SU-DHL-6 (cell line): ENCODE results near the gene ARHGAP28.

ENCODE experiments used
- H2AFZ ChIP-seq: fragments of 200-600 bp; sonication (generic); 2 replicates; pipeline ENCODE4 v1.6.1; 2014; ENCODE audit warnings: low read depth, mild to moderate bottlenecking, moderate library complexity, mixed read lengths, antibody characterized with exemption, low read length; ENCODE audit not compliant: severe bottlenecking
- H3F3A ChIP-seq: fragments of 200-600 bp; shearing (Covaris generic); 2 replicates; pipeline ENCODE4 v1.6.0; 2016; ENCODE audit warnings: antibody characterized with exemption, mild to moderate bottlenecking; ENCODE audit not compliant: insufficient read depth
- H3K27ac ChIP-seq: fragments of 200-600 bp; sonication (generic); 2 replicates; pipeline ENCODE4 v1.5.1; 2016; ENCODE audit warnings: low read depth, mild to moderate bottlenecking, low read length, moderate library complexity, mixed read lengths
- H3K27me3 ChIP-seq: fragments of 200-600 bp; sonication (generic), shearing (Covaris generic); 2 replicates; pipeline ENCODE4 v1.6.0; 2014; ENCODE audit warnings: mild to moderate bottlenecking, low read length
- H3K36me3 ChIP-seq: fragments of 200-600 bp; sonication (generic); 2 replicates; pipeline ENCODE4 v1.6.1; 2014; ENCODE audit warnings: mild to moderate bottlenecking, low read length, mixed read lengths
- H3K4me2 ChIP-seq: fragments of 300-600, 200-600 bp; shearing (Covaris generic), sonication (generic); 2 replicates; pipeline ENCODE4 v1.6.0; 2014; ENCODE audit warnings: low read length, low read depth, mild to moderate bottlenecking; ENCODE audit not compliant: poor library complexity, severe bottlenecking
- H3K4me3 ChIP-seq: fragments of 200-600 bp; sonication (generic); 2 replicates; pipeline ENCODE4 v1.5.1; 2014; ENCODE audit warnings: antibody characterized with exemption, low read length, mild to moderate bottlenecking, mixed read lengths; ENCODE audit not compliant: insufficient read depth, poor library complexity, severe bottlenecking
- H3K79me2 ChIP-seq: fragments of 200-600 bp; sonication (generic); 2 replicates; pipeline ENCODE4 v1.6.1; 2014; ENCODE audit warnings: mild to moderate bottlenecking, low read length, moderate library complexity; ENCODE audit not compliant: insufficient read depth
- H3K9ac ChIP-seq: fragments of 200-600 bp; sonication (generic); 2 replicates; pipeline ENCODE4 v1.7.0; 2014; ENCODE audit warnings: mild to moderate bottlenecking, low read length
- H3K9me2 ChIP-seq: fragments of 200-600 bp; sonication (generic); replicated peaks from 2 replicates; pipeline ENCODE4 v1.6.1; 2014; ENCODE audit warnings: low read length; ENCODE audit not compliant: insufficient read depth
- H3K9me3 ChIP-seq: fragments of 200-600 bp; sonication (generic); 2 replicates; pipeline ENCODE4 v1.6.1; 2014; ENCODE audit warnings: low read length, mixed read lengths; ENCODE audit not compliant: insufficient read depth
- H4K20me1 ChIP-seq: fragments of 200-600 bp; sonication (generic); 2 replicates; pipeline ENCODE4 v1.6.1; 2014; ENCODE audit warnings: low read depth, mild to moderate bottlenecking, antibody characterized with exemption, low read length, moderate library complexity, mixed read lengths
- EZH2phosphoT487 ChIP-seq: fragments of 200-600 bp; sonication (generic), shearing (Covaris generic); conservative IDR thresholded peaks from 2 replicates; pipeline ENCODE4 v1.6.1; 2018; ENCODE audit warnings: mild to moderate bottlenecking, antibody characterized with exemption, low read length, moderate library complexity, mixed read lengths
- TF ChIP-seq, protein P1 (sequence below): fragments of 200-600 bp; sonication (generic); IDR thresholded peaks from one replicate; pipeline ENCODE4 v1.5.1; 2017; ENCODE audit warnings: antibody characterized with exemption, mild to moderate bottlenecking, low read length, moderate library complexity; ENCODE audit not compliant: insufficient read depth, poor library complexity, severe bottlenecking

The ARHGAP28 gene

DNA sequence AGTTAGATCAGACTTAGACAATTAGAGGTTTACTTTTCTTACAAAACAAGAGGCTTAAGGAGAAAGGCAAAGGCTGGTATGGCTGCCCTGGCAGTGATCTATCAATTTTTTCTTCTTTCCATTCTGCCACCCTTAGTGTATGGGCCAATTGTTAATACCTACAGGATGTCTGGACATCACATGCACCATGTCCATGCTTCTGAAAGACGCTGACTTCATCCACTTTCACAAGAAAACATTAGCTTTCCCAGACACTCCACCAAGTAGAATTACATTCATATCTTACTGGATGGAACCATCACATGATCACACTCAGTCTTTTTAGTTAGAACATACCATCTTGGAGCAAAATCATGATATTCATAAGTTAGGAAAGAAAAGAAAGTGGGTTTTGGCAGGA is 120.9 kb downstream of the ARHGAP28 start:
- Histone ChIP-seq H2AFZ (no peak overlapping the region), H4K20me1 (no peaks in the 10 kb centered on the region), H3K4me2 (no peak overlapping the region), H3F3A (no peaks in the 10 kb centered on the region), H3K4me3 (no peak overlapping the region), H3K9me2 (no peaks in the 10 kb centered on the region), H3K79me2 (no peaks in the 10 kb centered on the region), H3K36me3 (no peaks in the 10 kb centered on the region), H3K27ac (no peak overlapping the region), H3K27me3 (no peaks in the 10 kb centered on the region), H3K9me3 (no peaks in the 10 kb centered on the region), H3K9ac (no peak overlapping the region)
- TF ChIP-seq, protein P1, sequence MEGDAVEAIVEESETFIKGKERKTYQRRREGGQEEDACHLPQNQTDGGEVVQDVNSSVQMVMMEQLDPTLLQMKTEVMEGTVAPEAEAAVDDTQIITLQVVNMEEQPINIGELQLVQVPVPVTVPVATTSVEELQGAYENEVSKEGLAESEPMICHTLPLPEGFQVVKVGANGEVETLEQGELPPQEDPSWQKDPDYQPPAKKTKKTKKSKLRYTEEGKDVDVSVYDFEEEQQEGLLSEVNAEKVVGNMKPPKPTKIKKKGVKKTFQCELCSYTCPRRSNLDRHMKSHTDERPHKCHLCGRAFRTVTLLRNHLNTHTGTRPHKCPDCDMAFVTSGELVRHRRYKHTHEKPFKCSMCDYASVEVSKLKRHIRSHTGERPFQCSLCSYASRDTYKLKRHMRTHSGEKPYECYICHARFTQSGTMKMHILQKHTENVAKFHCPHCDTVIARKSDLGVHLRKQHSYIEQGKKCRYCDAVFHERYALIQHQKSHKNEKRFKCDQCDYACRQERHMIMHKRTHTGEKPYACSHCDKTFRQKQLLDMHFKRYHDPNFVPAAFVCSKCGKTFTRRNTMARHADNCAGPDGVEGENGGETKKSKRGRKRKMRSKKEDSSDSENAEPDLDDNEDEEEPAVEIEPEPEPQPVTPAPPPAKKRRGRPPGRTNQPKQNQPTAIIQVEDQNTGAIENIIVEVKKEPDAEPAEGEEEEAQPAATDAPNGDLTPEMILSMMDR, result no peak
- no peak for TF ChIP-seq EZH2phosphoT487

DNA sequence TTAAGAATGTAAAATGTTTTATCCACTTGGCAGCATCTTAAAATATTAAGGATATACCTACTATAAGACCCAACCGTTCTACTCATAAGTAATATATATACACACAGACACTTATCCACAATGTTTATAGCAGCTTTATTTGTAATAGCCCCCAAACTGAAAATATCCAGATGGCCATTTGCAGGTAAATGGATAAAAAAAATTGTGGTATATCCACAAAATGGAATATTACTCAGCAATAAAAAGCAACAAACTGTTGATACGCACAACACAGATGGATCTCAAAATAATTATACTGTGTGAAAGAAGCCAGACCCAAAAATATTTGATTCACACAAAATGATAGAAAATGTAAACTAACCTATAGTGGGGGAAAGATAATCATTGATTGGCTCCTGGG is 122.0 kb downstream of the ARHGAP28 start:
- Histone ChIP-seq H2AFZ (no peak overlapping the region), H3K9me3 (no peaks in the 10 kb centered on the region), H3K9ac (no peak overlapping the region), H4K20me1 (no peaks in the 10 kb centered on the region), H3K36me3 (no peaks in the 10 kb centered on the region), H3K4me3 (no peak overlapping the region), H3K27me3 (no peaks in the 10 kb centered on the region), H3K79me2 (no peaks in the 10 kb centered on the region), H3F3A (no peaks in the 10 kb centered on the region), H3K9me2 (no peaks in the 10 kb centered on the region), H3K4me2 (no peak overlapping the region), H3K27ac (no peak overlapping the region)
- TF ChIP-seq EZH2phosphoT487, result no peak
- TF ChIP-seq, protein P1, result no peak

DNA sequence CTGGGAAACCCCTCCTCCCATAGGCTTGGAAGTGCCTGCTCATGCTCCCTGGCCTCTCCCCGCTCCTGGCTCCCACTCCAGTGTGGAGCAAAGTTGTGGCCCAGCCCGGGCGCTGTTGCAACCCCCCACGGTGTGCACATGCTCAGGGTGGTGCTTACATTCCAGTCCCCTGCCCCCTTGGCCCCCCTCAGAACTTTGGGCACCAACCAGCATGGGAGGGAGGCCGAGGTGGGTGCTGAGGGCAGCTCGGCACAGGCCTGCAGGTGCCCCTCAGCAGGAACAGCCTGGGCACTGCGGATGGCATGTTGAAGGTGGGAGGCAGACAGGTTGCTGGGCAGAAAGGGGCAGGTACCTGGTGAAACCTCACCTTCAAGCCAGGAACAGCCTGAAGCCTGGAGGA is 125.3 kb downstream of the ARHGAP28 start:
- no peak overlapping the region for H2AFZ ChIP-seq
- H3K9me3 ChIP-seq, result no peaks in the 10 kb centered on the region
- no peaks in the 10 kb centered on the region for H4K20me1 ChIP-seq
- no peak overlapping the region for H3K27ac ChIP-seq
- H3K36me3 ChIP-seq, result no peaks in the 10 kb centered on the region
- H3F3A ChIP-seq, result no peaks in the 10 kb centered on the region
- H3K79me2 ChIP-seq, result no peaks in the 10 kb centered on the region
- no peak overlapping the region for H3K4me3 ChIP-seq
- no peaks in the 10 kb centered on the region for H3K9me2 ChIP-seq
- H3K27me3 ChIP-seq, result no peaks in the 10 kb centered on the region
- no peak for TF ChIP-seq EZH2phosphoT487
- TF ChIP-seq, protein P1, result no peak
- H3K9ac ChIP-seq, result no peak overlapping the region
- H3K4me2 ChIP-seq, result no peak overlapping the region

DNA sequence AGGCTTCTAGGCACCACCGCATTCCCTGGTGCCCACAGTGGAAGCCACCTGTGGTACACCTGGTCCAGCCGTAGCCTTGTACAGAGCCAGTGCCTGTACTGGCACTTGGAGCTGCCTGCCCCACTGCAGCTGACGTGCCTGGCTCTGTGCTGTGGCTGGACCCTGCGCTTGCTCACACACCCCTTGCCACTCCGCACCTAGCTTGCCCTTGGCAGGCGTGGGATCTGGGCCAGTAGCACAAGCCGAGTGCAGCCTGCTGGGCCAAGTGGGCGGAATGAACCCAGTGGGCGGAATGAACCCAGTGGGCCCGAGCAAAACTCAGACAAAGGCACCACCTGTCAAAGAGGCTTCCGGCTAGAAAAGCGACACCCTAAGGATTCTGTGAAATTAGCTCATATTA is 126.3 kb downstream of the ARHGAP28 start:
- no peaks in the 10 kb centered on the region for H3K27me3 ChIP-seq
- H3K4me2 ChIP-seq, result no peak overlapping the region
- no peaks in the 10 kb centered on the region for H3K9me2 ChIP-seq
- no peak overlapping the region for H3K9ac ChIP-seq
- no peaks in the 10 kb centered on the region for H4K20me1 ChIP-seq
- H3K27ac ChIP-seq, result no peak overlapping the region
- no peaks in the 10 kb centered on the region for H3F3A ChIP-seq
- H3K79me2 ChIP-seq, result no peaks in the 10 kb centered on the region
- H3K4me3 ChIP-seq, result no peak overlapping the region
- no peak overlapping the region for H2AFZ ChIP-seq
- TF ChIP-seq, protein P1, result no peak
- TF ChIP-seq EZH2phosphoT487, result no peak
- no peaks in the 10 kb centered on the region for H3K9me3 ChIP-seq
- H3K36me3 ChIP-seq, result no peaks in the 10 kb centered on the region
